GM18502 (cell line): ENCODE results near the gene WDR4.
"Not testable (repeated sequence)": the region's sequence is repeated elsewhere in the genome, so short reads cannot be mapped to it uniquely, and the experiment has no call there.

ENCODE experiments used
- ATAC-seq: cut with Tn5 transposase; IDR thresholded peaks from one replicate; pipeline ENCODE4 v1.9.1; 2021; ENCODE audit warnings: mild to moderate bottlenecking; ENCODE audit not compliant: unreplicated experiment, poor library complexity

Gene WDR4

DNA sequence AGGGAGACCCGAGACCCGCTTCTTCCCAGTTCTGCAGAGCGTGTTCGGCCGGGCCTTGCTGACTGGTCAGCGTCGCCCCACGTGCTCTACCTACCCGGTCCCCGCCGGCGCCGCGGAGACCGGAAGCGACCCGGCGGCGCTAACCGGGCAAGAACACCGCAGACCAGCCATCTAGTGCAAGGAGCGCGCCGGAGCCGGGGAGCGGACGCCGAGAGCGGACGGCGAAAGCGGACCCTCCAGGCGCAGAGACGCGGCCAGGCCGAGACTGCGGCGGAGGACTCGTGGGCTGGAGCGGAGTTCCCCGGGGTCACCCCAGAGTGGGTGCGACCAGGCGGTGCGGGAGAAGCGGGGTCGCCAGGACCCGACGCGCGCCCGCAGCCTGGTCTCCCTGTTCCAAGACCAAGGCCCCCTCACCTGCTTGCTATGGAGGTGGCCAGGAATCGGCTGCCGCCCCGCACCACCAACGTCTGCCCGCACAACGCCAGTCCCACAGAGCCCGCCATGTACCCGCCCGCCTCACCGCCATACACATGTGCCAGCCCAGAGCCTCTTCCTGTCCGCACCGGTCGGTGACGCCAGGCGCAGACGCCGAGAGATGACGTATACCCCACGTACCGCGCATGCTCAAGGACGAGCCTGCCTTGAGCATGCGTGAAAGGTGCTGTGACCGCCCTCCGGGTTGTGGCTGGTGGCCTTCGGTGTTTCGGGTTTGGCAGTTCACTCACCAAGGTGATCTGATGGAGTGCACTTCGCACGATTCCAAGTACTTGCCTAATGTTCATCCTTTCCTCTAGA lies at the start of gene WDR4:
TSS of gene WDR4 (minus strand) at position 547 of the 795 bp plus-strand sequence. CDS start at position 503, 44 bp downstream.
- ATAC-seq = peak; percentile 85

GRCh38 chr21:42927474-42928200 lies 48.3 kb upstream of the WDR4 start:
- ATAC-seq = not testable (repeated sequence)

- ATAC-seq = no peak
Observed at GRCh38 chr21:42925114-42925926, 46.0 kb upstream of the WDR4 start, which contains the start of gene ERVH48-1. Gene ERVH48-1 (minus strand): TSS chr21:42925630. CDS start chr21:42919006, 6,624 bp downstream.

GRCh38 chr21:42924433-42924751 lies 45.1 kb upstream of the WDR4 start:
- no peak for ATAC-seq

DNA sequence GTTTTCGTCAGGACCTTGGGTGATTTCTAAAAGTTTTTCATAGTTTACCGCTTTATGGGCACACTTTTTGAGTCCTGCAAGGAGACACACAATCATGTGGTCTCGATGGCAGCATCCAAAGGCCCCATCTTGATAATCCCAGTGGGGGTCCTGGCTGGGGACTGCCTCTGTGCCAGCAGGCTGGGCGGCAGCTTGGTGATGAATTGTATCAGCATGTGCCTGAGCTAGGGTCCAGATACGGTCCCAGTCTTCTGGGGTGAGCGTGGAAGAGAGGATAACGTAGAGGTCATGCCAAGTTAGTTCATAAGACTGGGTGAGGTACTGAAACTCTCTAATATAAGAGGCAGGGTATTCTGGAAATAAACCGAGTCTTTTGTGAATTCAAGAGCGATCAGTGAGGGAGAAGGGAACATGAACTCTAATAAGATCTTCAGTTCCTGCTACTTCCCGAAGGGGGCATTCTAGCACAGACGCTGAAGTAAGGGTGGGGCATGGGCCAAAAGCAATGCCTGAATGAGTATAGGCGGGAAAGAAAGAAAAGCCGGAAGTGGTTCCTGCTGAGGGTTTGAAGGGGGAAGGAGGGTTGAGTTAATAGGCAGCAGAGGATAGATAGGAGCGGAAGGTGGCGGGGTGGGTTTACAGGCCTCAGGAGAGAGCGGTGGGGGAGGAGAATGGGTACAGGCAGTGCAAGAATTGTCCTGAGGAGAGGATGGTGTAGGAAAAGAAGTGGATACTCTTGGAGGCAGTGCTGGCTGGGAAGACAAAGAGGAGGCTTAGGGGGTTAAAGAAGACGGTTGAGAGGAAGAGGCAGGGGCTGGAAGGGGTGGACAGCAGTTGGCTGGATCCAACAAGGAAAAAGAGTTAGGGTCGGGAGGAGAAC lies 44.5 kb upstream of the WDR4 start:
- ATAC-seq = peak; percentile 60

GRCh38 chr21:42922918-42923317 lies 43.6 kb upstream of the WDR4 start:
- ATAC-seq = no peak

DNA sequence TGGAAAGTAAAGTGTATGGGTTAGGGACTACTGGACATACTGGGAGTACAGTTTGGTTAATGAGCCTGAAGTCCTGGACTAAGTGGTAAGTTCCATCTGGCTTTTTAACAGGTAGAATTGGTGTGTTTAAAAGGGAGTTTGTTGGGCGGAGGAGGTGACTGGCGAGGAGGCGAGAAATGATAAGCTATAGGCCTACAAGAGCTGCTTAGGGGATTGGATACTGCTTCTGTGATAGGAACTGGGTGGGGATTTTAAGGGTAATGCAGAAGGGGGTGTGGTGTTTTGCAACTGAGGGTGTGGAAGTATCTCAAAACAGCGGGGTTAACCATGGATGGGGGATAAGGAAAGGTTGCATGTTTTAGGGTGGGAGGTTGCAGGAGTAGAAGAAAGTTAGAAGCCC lies 42.6 kb upstream of the WDR4 start:
- no peak for ATAC-seq

DNA sequence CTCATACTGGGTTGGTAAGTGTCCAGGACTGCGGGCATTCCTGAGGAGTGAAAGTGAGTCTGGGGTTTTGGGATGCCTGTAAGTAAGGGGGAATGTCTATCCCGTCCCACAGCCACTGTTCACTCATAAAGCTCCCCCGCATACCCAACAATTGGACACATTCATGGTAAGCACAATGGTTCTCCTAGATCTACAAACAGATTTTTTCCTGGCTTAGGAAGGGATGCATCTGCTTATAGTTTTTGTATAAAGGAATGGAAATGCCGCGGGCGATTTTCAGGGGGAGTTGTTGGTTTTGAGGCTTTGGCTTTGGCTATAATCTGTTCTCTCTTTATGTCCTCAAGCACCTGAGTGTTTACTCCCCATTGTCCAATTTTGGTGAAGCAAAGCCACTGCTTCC lies 39.0 kb upstream of the WDR4 start:
- ATAC-seq = no peak

GRCh38 chr21:42913476-42913875 lies 34.1 kb upstream of the WDR4 start:
- no peak for ATAC-seq

DNA sequence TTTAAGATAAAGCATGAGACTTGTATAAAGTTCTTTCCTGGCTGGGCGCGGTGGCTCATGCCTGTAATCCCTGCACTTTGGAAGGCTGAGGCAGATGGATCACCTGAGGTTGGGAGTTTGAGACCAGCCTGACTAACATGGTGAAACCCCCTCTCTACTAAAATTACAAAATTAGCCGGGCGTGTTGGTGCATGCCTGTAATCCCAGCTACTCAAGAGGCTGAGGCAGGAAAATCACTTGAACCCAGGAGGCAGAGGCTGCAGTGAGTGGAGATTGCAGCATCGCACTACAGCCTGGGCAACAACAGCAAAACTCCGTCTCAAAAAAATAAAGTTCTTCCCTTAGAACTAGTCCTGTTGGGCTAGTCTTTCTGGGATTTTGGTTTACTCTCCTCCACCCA lies 32.6 kb upstream of the WDR4 start:
- not testable (repeated sequence) for ATAC-seq

GRCh38 chr21:42908484-42908883 lies 29.1 kb upstream of the WDR4 start:
- not testable (repeated sequence) for ATAC-seq

DNA sequence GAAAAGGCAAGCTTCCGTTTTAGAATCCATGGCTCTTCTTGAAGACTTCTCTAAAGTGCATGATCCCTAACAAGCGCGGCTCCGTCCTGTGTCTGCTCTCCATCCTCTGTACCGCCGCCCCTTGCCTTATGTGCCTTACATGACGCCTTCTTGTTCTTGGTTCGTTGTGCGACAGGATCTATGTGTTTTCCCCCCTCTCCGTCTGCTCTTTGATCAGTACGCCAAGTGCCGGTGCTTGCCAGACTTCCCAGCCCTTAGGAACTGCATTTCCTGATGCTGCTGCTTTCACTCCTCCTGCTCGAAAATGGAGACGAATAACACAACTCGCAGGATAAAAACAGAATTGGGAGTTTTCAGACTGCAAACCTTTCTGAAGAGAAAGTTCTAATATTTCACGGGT lies 26.9 kb upstream of the WDR4 start:
- no peak for ATAC-seq

- ATAC-seq = no peak
Observed at GRCh38 chr21:42905195-42905594, 25.9 kb upstream of the WDR4 start.

- ATAC-seq = no peak
Observed at GRCh38 chr21:42903817-42904216, 24.5 kb upstream of the WDR4 start.

DNA sequence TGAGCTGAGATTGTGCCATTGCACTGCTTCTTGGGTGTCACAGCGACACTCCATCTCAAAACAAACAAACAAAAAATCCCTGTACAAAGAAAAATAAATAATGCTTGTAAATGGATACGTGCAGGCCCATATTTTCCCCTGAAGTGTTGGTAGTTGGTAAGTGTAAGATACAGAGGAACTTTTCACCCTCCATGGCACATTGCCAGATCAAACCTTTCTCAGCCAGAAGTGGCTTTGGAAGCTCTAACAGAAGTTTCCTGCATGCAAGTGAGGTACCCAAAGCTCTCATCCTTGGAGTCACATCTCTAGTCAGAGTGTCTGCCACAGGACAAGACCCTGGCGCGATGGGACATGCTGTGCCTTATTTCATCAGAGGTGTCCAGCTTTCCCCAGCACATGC lies 21.1 kb upstream of the WDR4 start:
- ATAC-seq = no peak

DNA sequence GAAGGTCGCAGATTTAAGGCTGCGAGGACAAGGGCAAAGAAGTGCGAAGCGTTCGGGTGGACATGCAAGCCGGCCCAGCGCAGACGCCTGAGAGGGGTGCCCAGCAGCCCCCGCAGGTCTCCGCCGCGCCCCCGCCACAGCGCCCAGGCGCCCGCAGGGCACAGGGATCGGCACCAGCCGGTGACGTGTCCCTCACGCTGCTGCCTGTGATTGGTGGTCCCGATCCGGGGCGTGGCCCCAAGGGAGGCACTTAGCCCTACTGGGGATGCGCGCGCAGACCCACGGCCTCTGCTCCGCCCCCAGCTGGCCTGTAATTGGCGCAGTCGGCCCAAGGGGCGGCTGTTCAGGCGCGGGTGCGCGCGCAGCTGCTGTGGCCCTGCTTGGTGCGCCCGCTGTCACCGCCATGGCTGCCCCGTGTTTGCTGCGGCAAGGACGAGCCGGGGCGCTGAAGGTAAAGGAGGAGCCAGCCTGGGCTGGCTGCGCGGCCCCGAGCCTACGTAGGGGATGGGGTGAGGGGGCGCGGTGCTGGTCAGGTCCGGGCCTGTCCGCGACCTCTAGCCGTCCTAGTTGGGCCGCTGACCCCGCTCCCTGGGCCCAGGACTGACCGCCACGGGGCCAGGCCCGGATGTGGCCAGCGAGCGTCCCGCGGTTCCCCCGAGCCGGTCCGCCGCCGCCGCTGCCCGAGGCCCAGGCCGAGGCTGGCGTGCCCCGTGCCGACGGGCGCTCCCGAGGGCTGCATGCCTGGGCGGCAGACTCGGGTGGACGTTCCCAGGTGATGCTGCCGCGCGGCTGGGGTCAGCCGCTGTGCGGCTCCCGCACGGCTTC lies 13.8 kb upstream of the WDR4 start, which contains the start of gene NDUFV3:
TSS of gene NDUFV3 (plus strand) at position 379 of the 825 bp plus-strand sequence. CDS start at position 404, 25 bp downstream.
- peak; percentile 91 for ATAC-seq

GRCh38 chr21:42892582-42892930 lies 13.2 kb upstream of the WDR4 start:
- peak; percentile 26 for ATAC-seq

DNA sequence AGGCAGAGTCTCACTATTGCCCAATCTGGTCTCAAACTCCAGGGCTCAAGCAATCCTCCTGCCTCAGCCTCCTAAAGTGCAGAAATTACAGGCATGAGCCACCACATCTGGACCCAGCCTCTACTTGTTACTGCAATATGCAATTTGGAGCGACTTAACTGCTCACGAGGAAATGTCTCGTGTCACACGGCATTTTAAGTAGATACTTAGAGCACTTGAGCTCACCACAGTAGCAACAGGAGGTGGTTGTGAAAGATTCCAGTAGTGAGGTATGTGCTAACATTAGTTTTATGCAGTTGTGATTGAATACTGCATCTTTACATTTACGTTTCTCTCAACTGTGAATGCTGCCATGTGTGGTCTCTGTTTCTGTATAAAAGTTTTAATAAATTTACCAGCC lies 8.0 kb upstream of the WDR4 start:
- ATAC-seq = no peak

DNA sequence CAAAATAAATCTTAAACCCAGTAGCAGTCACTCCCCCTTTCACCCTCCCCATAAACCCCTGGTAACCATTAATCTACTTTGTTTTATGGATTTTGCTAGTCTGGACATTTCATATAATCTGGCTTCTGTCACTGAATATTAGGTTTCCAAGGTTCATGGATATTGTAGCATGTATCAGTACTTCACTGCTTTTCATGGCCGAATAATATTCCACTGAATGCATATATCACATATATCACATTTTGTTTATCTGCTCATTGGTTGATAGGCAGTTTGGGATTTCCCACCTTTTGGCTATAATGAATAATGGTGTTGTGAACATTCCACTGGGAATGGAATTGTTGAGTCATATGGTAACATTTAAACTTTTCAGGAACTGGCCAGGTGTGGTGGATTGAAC lies 4.6 kb upstream of the WDR4 start:
- ATAC-seq = no peak
